ENCODE measurements around the gene THBS4. TPM values are rescaled to one million over a fixed set of nuclear protein-coding genes. Genes with fewer than 3 reads are reported as not detected.

The THBS4 gene
- total and polyA plus RNA-seq, 9 of the 15 experiments (the other 6 are each of a cell fraction or from before 2014, with no cell fraction given) = 0.07 to 0.08 TPM; not detected in 7

DNA sequence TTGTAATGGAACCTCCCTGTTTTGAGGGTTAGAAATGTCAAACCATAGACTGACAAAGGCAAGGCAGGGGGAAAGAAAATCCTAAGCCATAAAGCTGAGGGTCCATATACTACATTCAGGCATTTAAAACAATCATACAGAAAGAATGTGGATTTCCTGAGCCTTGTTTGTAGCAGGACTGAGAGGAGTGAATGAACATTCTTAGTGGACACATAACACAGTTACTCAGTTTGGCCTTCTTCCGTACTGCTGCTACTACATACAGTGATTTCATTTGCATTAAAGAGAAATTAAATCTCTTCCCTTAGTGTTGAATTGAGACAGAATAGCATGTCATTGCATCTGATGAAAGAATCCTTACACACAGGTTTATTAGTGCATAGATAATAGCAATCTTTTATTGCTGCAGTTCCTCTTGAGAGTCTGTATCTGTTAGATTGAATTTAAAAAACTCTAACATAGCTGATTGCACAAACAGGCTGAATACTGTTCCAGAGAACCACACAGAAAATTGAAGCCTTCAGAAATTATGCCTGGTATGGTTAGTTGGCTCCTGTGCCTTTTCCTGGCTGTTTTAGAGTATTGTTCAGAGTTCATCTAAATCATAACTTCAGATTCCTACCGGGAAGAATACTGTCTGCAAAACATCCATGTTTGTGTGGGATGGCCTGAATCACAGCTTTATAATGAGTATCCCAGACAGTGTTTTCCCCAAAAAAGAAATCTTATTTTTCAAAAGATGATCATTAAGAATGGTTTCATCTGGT lies 42.1 kb upstream of the THBS4 start:
- ChIA-PET CTCF (ENCODE audit: low intra/inter-chr PET ratio) (no interaction called here), POLR2A (no interaction called here)
- Histone ChIP-seq H2AFZ (ENCODE audit: low read depth, low read length) (no peak overlapping the region), H3K27me3 (ENCODE audit: control insufficient read depth in 2 of 2, insufficient read depth in 2 of 2, low read length in 2 of 2) (peaks cover 2 to 5% of the 10 kb centered on the region in 2 experiments; a peak in 1 of 5 replicates), H3K4me3 (no peak overlapping the region), H3K9ac (ENCODE audit: insufficient read depth in 1 of 2, low read depth in 2 of 2, low read length in 2 of 2) (no peak overlapping the region), H3K79me2 (ENCODE audit: control insufficient read depth, insufficient read depth, low read length) (no peaks in the 10 kb centered on the region), H3K36me3 (ENCODE audit: control insufficient read depth, insufficient read depth, low read length) (no peaks in the 10 kb centered on the region), H3K9me1 (ENCODE audit: control insufficient read depth, insufficient read depth, low read length) (no peaks in the 10 kb centered on the region), H4K20me1 (replicated peaks; ENCODE audit: control insufficient read depth, insufficient read depth, low read length) (no peaks in the 10 kb centered on the region), H3K9me3 (replicated peaks; ENCODE audit: control insufficient read depth, insufficient read depth, low read depth, low read length) (no peaks in the 10 kb centered on the region), H3K4me2 (ENCODE audit: insufficient read depth, low read length) (no peak overlapping the region), H3K27ac (ENCODE audit: extremely low read depth, low read depth, low read length) (no peak overlapping the region), H3K4me1 (replicated peaks in 1 of 2; ENCODE audit: control insufficient read depth in 2 of 2, insufficient read depth in 2 of 2, low read length in 2 of 2) (peaks cover 0 to 6% of the 10 kb centered on the region in 2 experiments; a peak in 1 of 5 replicates)
- DNase-seq (ENCODE audit: extremely low read depth in 1 of 4, low spot score in 3 of 4) = no peak
- BruUV-seq (replicated peaks) = no TSS peak
- WGBS (ENCODE audit: insufficient coverage, low coverage, missing lambda C conversion rate) = 0% methylated on average over 2 of the region's 2 CpGs
- no peak for ATAC-seq
- no peak for FAIRE-seq
- TF ChIP-seq TCF3 (CRISPR knock-in tag; IDR thresholded peaks at IDR 0.05) (no peak), HDAC2 (IDR thresholded peaks at IDR 0.05) (no peak)
- TF ChIP-seq, protein P1, sequence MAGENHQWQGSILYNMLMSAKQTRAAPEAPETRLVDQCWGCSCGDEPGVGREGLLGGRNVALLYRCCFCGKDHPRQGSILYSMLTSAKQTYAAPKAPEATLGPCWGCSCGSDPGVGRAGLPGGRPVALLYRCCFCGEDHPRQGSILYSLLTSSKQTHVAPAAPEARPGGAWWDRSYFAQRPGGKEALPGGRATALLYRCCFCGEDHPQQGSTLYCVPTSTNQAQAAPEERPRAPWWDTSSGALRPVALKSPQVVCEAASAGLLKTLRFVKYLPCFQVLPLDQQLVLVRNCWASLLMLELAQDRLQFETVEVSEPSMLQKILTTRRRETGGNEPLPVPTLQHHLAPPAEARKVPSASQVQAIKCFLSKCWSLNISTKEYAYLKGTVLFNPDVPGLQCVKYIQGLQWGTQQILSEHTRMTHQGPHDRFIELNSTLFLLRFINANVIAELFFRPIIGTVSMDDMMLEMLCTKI (IDR thresholded peaks at IDR 0.05; ENCODE audit: partially characterized antibody) = no peak
- TF ChIP-seq, protein P2, sequence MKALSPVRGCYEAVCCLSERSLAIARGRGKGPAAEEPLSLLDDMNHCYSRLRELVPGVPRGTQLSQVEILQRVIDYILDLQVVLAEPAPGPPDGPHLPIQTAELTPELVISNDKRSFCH (CRISPR knock-in tag; IDR thresholded peaks at IDR 0.05) = no peak
- TF ChIP-seq, protein P2 (tag; IDR thresholded peaks at IDR 0.05) = no peak
- in situ Hi-C loops (cut with MboI) = no loop called here
- intact Hi-C loops (cut with micrococcal nuclease) = no loop called here
